NCI-H446 (cell line): ENCODE measurements around the gene MTFR1L.

Experiments
- DNase-seq, 2 experiments: peaks; one replicate each; lab custom pipeline; 2025; lab: John Stamatoyannopoulos, UW

Gene MTFR1L

GRCh38 chr1:25878690-25879089, 58.9 kb downstream of the MTFR1L start:
- DNase-seq: no peak

- DNase-seq: no peak
Measured at GRCh38 chr1:25879675-25880074, 59.9 kb downstream of the MTFR1L start.

- no peak for DNase-seq
Measured at GRCh38 chr1:25880518-25880917, 60.8 kb downstream of the MTFR1L start.

- no peak for DNase-seq
Measured at GRCh38 chr1:25881266-25881665, 61.5 kb downstream of the MTFR1L start.
